ENCODE measurements around the gene ETV3L.

GRCh38 chr1:157045250-157046218 is 54.1 kb downstream of the ETV3L start, which contains the start of gene ARHGEF11:
- TF ChIP-seq CTCF (IDR thresholded peaks at IDR 0.05; ENCODE audit: low read depth, low read length, poor library complexity, severe bottlenecking) (no peak), EZH2phosphoT487 (IDR thresholded peaks at IDR 0.05; ENCODE audit: borderline replicate concordance, low read length) (0 out of 2 replicates have a peak, but pooled peaks have one; percentile 32)

Data from DOHH2 (cell line).